Airway epithelial cell (primary cell): ENCODE data around the gene OR5B12. TPM values are rescaled to one million over a fixed set of nuclear protein-coding genes. Genes with fewer than 3 reads are reported as not detected.

ENCODE experiments used
- total RNA-seq: library from RNA; depleted of rRNA; stranded (reverse); fragments of >200 nt; gene quantifications from 2 replicates; pipeline ENCODE4 v1.2.3, GENCODE V29; 2015

The OR5B12 gene
- not detected in 2 replicates for total RNA-seq

DNA sequence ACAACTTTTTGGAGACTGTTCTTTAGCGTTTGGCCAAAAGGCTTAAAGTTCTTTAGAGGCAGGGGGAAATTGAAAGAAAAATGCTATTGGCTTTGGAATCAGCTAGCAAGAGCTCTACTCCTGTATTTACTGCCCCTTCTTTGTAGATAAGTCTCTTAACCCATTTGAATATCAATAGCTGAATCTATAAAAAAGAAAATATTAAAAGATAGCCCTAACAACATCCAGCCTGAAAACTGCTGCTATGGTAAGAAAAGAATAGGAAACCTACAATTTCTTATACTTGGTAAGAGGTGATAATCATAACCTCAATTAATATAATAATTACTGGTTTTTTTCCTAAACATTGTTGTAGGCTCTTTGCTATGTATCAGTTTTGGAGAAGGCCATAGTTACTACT lies at the start of gene OR5B12:
OR5B12 (minus strand) TSS at position 101 of the 400 bp plus-strand sequence. CDS start 2,085 bp downstream, outside the sequence.

DNA sequence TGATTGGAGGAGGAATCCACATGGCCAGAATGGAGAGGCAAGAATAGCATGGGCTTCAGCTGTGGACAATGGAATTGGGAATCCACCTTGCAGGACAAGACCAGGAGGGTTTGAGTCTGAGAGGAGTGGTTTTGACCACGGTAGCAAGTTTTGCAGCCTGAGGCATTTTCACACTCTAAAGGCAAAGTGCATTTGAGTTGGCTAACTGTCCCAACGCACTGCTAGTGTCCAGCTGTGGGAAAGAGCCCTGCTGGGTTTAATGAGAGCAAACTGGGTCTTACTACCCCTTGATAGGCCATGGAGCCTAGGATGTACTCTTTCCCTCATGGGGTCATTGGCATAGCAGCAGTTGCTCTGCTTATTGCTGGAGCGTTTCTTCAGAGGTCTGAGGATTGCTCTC lies 14.0 kb downstream of the OR5B12 start, which contains the start of gene OR5B2:
OR5B2 (minus strand) TSS at position 101 of the 400 bp plus-strand sequence. CDS start 4,860 bp downstream, outside the sequence.

DNA sequence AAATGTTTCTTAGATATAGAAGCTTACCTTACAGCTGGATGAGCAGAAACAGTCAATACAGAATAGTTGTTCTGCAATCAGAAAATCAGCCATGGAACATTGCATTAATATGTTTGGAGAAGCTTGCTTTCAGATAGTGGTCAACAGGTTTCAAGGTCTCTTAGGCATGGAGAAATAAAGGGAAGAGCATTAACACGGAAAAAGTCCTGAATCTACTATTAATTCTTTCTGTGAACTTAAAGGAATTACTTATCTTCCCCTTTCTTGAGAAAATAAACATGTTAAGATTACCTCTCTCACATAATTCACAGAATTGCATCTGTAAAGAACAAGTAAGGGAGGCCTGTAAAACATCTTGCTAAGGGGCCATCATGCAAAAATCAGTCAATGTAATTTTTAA lies 35.3 kb downstream of the OR5B12 start, which contains the start of gene OR5B3:
OR5B3 (minus strand) TSS at position 101 of the 400 bp plus-strand sequence. CDS start 3,465 bp downstream, outside the sequence.

Other genes starting within 250 kb of the OR5B12 start
- gene OR1S2, start 238.1 kb downstream of the OR5B12 start, total RNA-seq = not detected in 2 replicates
- gene OR1S1, start 229.5 kb downstream of the OR5B12 start, total RNA-seq = not detected in 2 replicates
- not detected in 2 replicates for gene OR10Q1, start 213.3 kb downstream of the OR5B12 start, total RNA-seq
- not detected in 2 replicates for gene OR10W1, start 174.0 kb downstream of the OR5B12 start, total RNA-seq
- not detected in 2 replicates for gene OR5B17, start 83.2 kb downstream of the OR5B12 start, total RNA-seq
- not detected in 2 replicates for gene OR5B3, start 35.4 kb downstream of the OR5B12 start, total RNA-seq
- gene OR5B2, start 14.1 kb downstream of the OR5B12 start, total RNA-seq = not detected in 2 replicates
- gene OR5B21, start 65.9 kb upstream of the OR5B12 start, total RNA-seq = not detected in 2 replicates
- gene LPXN, start 133.6 kb upstream of the OR5B12 start, total RNA-seq = 9.5 and 11.8 TPM in 2 replicates
- gene ZFP91, start 136.8 kb upstream of the OR5B12 start, total RNA-seq = 30.9 and 38.4 TPM in 2 replicates
- gene CNTF, start 180.4 kb upstream of the OR5B12 start, total RNA-seq = 0.23 and 0.92 TPM in 2 replicates